H54 (cell line): Measurements from ENCODE around the gene HOXD9.

Experiments
- DNase-seq: peaks from one replicate; pipeline ENCODE4 v3.0.0; 2011; ENCODE audit warnings: low spot score, mixed read lengths; ENCODE audit not compliant: insufficient read length
- FAIRE-seq: peaks from 3 replicates; lab custom pipeline; 2011; peaks lifted over from hg19 to GRCh38; lab: Jason Lieb, UNC
- POLR2A ChIP-seq: IDR thresholded peaks from 2 replicates; pipeline ENCODE4 v1.6.1; 2011; ENCODE audit warnings: low read depth, mild to moderate bottlenecking, low read length

HOXD9 gene

DNA sequence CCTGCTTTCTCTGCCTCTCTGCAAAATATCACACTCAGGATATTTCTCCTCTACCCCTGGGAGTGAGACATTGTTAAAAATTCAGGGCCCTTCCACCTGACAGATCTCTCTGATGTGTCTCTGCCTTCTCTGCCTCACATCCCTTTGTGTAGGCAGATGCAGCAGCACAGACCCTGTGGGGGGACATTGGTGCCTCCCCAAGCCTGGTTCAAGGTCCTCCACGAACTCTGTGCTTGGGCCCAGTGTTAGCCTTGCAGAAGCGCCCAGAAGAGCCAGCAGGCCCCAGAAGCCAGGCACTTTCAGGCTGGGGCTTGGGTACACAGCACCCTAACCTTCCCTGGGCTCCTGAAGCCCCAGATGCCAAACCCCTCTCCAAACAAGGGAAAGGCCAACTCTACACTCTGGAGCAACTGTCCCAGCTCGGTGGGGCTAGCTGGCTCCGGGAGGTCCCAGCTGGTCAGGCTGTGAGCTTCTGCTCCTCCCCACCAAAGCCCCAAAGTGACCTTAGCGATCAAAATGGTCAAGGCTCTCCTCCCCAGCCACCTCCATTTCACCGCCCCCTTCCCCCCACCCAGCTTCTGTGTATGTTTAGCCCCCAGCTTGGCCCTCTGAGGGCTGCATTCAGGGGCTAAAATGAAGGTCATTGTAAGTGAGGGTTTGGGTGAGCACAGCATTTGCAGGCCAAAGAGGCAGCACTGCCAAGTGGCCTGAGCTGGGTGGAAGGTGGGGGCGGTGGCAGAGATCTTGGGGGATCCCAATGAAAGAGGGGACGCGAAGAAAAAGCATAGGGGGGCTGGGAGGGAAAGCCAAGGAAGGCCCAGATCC, 2.6 kb downstream of the HOXD9 start:
- FAIRE-seq = no peak
- no peak for TF ChIP-seq POLR2A
- no peak for DNase-seq

DNA sequence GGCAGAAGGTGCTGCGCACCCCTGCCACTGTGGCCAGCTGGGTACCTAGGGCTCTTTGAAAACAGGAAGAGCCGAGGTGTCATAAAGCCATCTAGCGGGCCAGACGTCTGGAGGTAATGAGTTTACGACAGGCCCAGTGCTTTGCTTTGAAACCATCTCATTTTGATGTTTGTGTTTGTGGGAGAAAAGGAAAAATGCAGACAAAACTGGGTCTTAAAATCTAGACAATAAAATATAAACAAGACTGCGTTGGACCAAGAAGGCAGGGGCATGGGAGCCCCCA, 3.2 kb downstream of the HOXD9 start:
- FAIRE-seq (no peak), DNase-seq (no peak)
- TF ChIP-seq POLR2A = no peak

DNA sequence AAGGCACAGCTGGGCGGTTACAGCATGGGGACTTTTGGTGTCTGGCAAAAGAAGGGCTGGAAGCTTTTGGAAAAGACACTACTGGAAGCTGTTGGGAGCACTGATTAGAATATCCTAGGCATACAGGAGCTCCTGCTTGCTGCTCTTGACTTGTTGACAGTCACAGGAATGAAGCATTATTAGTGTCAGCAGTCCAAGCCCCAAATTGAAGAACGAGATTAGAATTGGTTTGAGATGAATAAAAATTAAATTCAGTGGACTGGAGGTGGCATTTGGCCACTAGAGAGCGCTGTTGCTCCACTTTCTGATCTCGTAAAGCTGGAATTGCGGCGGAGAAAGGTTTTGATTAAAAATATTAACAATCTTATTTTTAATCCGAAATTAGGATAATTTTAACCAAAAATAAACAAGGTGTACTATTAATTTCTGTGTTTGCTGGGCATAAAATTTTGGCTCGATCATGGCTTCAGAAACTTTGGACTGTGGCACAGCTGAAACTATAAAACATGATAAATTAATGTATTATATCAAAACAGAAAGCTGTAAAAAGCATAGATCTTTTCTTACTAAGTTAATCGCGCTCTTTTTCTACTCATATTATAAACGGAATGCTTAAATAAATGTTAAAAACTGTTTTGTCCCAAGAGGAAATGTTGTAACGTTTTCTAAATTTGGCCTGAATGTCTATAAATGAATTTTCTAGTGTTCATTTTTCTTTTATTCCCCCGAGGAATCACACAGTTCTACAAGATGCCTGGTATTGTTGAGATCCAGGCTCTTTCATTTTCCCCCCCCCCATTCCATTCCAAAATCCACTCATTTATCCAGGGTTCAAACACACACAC, 4.6 kb downstream of the HOXD9 start:
- DNase-seq = no peak
- peak; percentile 82 for FAIRE-seq
- no peak for TF ChIP-seq POLR2A

- no peak for TF ChIP-seq POLR2A
- FAIRE-seq = no peak
- DNase-seq = no peak
Measured at GRCh38 chr2:176127774-176128072, 5.2 kb downstream of the HOXD9 start.

GRCh38 chr2:176128172-176128981, 5.9 kb downstream of the HOXD9 start:
- TF ChIP-seq POLR2A = no peak
- no peak for FAIRE-seq
- DNase-seq = no peak

DNA sequence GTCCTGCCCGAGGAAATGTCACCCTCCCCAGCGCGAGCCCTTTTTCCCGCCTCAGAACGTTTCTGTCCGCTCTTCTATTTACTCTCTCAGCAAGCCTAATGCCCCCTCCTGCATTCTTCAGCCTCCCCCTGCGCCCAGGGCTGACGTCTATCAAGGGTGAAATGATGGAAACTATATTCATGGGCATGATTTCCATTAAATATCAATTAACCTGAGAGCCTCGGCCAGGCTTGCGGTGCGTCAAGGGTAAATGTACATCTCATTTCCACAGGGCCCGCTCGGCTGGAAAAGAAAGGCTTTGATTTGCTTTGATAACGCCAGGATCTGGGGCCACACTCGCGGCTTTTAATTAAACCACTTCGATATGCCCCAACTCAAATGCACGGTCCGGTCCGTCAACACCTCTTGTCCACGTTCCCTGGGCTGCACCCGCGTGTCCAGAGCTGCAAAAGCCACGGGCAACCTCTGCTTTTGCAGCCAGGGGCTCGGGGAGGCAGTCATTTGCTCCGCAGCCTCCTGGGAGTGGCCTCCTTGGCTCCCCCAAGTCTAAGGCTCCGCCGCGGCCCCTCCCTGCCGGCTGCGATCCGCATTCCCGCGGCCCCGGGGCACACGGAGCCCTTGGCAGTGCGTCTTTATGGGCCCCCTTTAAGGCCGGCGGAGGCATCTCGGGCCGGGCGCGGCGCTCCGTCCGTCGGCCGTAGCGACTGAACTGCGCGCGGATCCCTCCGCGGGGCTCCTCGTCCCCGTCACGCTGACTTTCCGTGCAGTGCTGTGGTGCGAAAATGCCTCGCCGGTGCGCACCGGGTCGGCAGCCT, 6.7 kb downstream of the HOXD9 start, which contains the start of gene HOXD8:
TSS of gene HOXD8 (plus strand) at position 724 of the 815 bp plus-strand sequence. CDS start 662 bp downstream, outside the sequence.
- FAIRE-seq = no peak
- DNase-seq = no peak
- TF ChIP-seq POLR2A = 0 out of 2 replicates have a peak, but pooled peaks have one; percentile 29

DNA sequence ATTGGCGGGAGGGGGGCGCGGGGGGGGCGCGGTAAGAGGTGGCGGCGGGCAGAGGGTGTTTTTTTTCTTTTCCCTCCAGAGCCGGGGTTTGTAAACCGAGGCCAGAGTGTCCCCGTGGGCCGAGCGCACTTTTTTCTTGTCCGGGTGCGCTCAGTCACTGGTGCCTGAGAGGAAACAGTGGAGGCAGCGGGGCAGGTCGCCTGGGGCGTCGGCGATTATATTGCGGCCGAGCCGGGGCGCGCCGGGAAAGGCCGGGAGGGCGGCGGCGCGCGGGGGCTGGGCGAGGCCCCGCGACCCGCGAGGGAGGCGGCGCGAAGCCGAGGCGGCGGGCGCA, 7.3 kb downstream of the HOXD9 start:
- DNase-seq (no peak), FAIRE-seq (no peak)
- no peak for TF ChIP-seq POLR2A

DNA sequence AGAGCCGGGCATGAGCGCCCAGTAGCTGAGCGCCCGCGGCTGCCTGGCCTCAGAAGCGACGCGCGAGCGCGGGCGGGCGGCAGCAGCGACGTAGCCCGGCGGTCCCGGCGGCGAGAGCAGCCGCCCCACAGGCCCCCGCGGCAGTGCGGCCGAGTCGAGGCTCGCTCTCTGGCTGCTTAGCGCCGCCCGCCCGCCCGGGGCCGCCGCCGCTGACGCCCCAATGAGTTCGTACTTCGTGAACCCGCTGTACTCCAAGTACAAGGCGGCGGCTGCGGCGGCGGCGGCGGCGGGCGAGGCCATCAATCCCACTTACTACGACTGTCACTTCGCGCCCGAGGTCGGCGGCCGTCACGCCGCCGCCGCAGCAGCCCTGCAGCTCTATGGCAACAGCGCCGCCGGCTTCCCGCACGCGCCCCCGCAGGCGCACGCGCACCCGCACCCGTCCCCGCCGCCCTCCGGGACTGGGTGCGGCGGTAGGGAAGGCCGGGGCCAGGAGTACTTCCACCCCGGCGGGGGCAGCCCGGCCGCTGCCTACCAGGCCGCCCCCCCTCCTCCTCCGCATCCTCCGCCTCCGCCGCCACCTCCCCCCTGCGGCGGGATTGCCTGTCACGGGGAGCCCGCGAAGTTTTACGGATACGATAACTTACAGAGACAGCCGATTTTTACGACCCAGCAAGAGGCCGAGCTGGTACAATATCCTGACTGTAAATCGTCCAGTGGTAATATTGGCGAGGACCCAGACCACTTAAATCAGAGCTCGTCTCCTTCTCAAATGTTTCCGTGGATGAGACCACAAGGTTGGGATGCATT, 7.8 kb downstream of the HOXD9 start:
- peak; percentile 25; the same call in 1 of the 2 replicates for TF ChIP-seq POLR2A
- peak; percentile 57 for DNase-seq

DNA sequence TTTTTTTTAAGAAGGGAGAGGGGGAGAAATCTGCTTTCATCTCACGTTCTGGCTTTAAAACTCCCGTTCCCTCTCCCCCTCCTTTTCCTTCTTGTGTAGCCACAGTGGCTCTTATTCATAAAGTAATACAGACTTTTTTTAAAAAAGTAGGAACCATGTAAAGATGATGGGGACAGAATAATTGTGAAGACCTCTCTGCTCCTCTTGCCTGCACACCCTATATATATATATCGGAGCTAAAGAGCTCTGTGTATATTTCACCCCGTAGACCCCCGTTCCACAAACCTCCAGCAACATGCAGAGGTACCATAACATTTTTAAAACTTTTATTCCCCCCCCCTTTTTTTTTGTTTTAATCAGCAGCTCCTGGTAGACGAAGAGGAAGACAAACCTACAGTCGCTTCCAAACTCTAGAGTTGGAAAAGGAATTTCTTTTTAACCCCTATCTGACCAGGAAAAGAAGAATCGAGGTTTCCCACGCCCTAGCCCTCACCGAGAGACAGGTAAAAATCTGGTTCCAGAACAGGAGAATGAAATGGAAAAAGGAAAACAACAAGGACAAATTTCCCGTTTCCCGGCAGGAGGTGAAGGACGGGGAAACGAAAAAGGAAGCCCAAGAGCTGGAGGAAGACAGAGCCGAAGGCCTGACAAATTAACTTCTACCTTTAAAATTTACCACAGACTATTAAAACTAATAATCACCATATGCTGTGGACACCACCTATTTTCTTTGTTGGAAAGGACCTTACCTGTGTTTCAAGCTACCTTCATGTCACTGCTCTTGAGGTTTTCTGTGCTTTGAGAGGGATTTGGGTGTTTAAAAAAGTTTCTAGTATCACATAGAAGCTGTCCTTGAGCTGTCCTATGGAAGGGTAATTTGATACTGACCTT, 8.7 kb downstream of the HOXD9 start:
- no peak for TF ChIP-seq POLR2A
- no peak for FAIRE-seq
- no peak for DNase-seq

More for the DNA sequence above, 7.8 kb downstream of the HOXD9 start:
- no peak for FAIRE-seq

- no peak for DNase-seq
Measured at GRCh38 chr2:176131848-176132158, 9.3 kb downstream of the HOXD9 start.

More at GRCh38 chr2:176131848-176132158, 9.3 kb downstream of the HOXD9 start:
- no peak for TF ChIP-seq POLR2A
- FAIRE-seq = no peak
